ENCODE data around the gene CLN6. TPM values are rescaled to one million over a fixed set of nuclear protein-coding genes. Genes with fewer than 3 reads are reported as not detected.

Gene CLN6
- total RNA-seq, 1 donor from 2014 or later, result 43.0 TPM

DNA sequence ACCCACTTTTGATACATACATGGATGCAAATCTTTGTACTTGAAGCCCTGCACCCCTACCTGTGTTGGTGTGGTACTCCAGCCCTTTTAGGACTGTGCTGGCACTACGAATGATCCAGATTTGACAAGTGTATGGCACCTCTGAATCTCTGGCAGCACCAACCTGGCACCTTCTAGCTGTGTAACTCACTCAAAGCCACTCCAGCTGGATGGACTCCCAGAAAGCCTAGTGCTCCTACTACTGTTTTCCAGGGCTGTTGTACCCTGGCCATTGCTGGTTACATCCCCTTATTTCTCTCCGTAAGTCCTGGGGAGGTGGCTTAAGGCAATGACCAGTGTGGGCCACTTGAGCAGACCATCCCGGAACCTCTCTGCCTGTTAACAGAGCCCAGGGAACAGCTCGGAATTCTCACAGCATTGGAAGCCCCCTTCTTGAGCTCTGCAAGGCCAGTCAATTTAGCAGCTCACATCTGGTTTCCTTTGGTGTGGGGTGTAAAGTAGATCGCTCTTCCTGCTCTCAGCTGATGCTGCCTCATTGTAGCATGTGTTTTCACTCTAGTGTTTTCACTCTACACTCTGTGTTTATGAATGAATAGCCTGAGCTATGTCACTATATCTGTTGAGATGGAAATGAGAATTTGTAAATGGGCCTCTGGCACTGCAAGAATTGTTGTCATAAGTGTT is 36.6 kb downstream of the CLN6 start:
- H3K9me3 Mint-ChIP-seq, result no peaks in the 10 kb centered on the region
- H3K4me3 Mint-ChIP-seq, result no peak overlapping the region
- no peaks in the 10 kb centered on the region for H3K27me3 Mint-ChIP-seq
- no peak overlapping the region for H3K27ac Mint-ChIP-seq
- no peak for DNase-seq (ENCODE audit: extremely low spot score, unreplicated experiment)
- peaks cover 43% of the 10 kb centered on the region for H3K36me3 Mint-ChIP-seq
- peaks cover 7% of the 10 kb centered on the region for H3K4me1 Mint-ChIP-seq (ENCODE audit: unreplicated experiment)
- TF ChIP-seq CTCF (conservative IDR thresholded peaks at IDR 0.05), result no peak

- H3K9me3 Mint-ChIP-seq, result no peaks in the 10 kb centered on the region
- H3K4me1 Mint-ChIP-seq (ENCODE audit: unreplicated experiment), result peaks cover 7% of the 10 kb centered on the region
- TF ChIP-seq CTCF (conservative IDR thresholded peaks at IDR 0.05), result no peak
- H3K27ac Mint-ChIP-seq, result peak overlapping the region; percentile 66
- no peaks in the 10 kb centered on the region for H3K27me3 Mint-ChIP-seq
- DNase-seq (ENCODE audit: extremely low spot score, unreplicated experiment), result no peak
- peaks cover 44% of the 10 kb centered on the region for H3K36me3 Mint-ChIP-seq
- H3K4me3 Mint-ChIP-seq, result no peak overlapping the region
Measured at GRCh38 chr15:68192117-68192516, 37.4 kb downstream of the CLN6 start.

GRCh38 chr15:68191555-68191954 is 38.0 kb downstream of the CLN6 start:
- H3K27ac Mint-ChIP-seq, result no peak overlapping the region
- no peaks in the 10 kb centered on the region for H3K27me3 Mint-ChIP-seq
- peaks cover 7% of the 10 kb centered on the region for H3K4me1 Mint-ChIP-seq (ENCODE audit: unreplicated experiment)
- H3K4me3 Mint-ChIP-seq, result no peak overlapping the region
- peaks cover 44% of the 10 kb centered on the region for H3K36me3 Mint-ChIP-seq
- TF ChIP-seq CTCF (conservative IDR thresholded peaks at IDR 0.05), result no peak
- no peak for DNase-seq (ENCODE audit: extremely low spot score, unreplicated experiment)
- no peaks in the 10 kb centered on the region for H3K9me3 Mint-ChIP-seq

- H3K4me1 Mint-ChIP-seq (ENCODE audit: unreplicated experiment), result peaks cover 5% of the 10 kb centered on the region
- no peak for TF ChIP-seq CTCF (conservative IDR thresholded peaks at IDR 0.05)
Measured at GRCh38 chr15:68190048-68190447, 39.5 kb downstream of the CLN6 start.

GRCh38 chr15:68188647-68189046 is 40.9 kb downstream of the CLN6 start:
- Mint-ChIP-seq H3K9me3 (no peaks in the 10 kb centered on the region), H3K4me3 (no peak overlapping the region), H3K4me1 (ENCODE audit: unreplicated experiment) (no peaks in the 10 kb centered on the region), H3K27me3 (no peaks in the 10 kb centered on the region), H3K27ac (peak overlapping the region; percentile 35), H3K36me3 (peaks cover 46% of the 10 kb centered on the region)
- no peak for TF ChIP-seq CTCF (conservative IDR thresholded peaks at IDR 0.05)
- DNase-seq (ENCODE audit: extremely low spot score, unreplicated experiment), result no peak

More at GRCh38 chr15:68190048-68190447, 39.5 kb downstream of the CLN6 start:
- Mint-ChIP-seq H3K9me3 (no peaks in the 10 kb centered on the region), H3K36me3 (peaks cover 41% of the 10 kb centered on the region), H3K4me3 (no peak overlapping the region), H3K27me3 (no peaks in the 10 kb centered on the region), H3K27ac (no peak overlapping the region)
- DNase-seq (ENCODE audit: extremely low spot score, unreplicated experiment), result no peak
